Subcutaneous adipose tissue (tissue), 4 donors: ENCODE measurements around the gene SCARB1. TPM values are rescaled to one million over a fixed set of nuclear protein-coding genes. Genes with fewer than 3 reads are reported as not detected.

ENCODE experiments used
- total RNA-seq, 4 donors: library from RNA; depleted of rRNA; stranded (reverse); fragments of >200 nt; gene quantifications; one replicate each; pipeline ENCODE4 v1.1.0, GENCODE V29; 2016
- TF ChIP-seq, protein P1 (sequence below): fragments of 450-650 bp; IDR thresholded peaks from one replicate; pipeline ENCODE4 v1.5.1; 2016; ENCODE audit warnings: low read depth, mild to moderate bottlenecking, control low read depth, antibody characterized with exemption, moderate library complexity

SCARB1 gene, protein sequence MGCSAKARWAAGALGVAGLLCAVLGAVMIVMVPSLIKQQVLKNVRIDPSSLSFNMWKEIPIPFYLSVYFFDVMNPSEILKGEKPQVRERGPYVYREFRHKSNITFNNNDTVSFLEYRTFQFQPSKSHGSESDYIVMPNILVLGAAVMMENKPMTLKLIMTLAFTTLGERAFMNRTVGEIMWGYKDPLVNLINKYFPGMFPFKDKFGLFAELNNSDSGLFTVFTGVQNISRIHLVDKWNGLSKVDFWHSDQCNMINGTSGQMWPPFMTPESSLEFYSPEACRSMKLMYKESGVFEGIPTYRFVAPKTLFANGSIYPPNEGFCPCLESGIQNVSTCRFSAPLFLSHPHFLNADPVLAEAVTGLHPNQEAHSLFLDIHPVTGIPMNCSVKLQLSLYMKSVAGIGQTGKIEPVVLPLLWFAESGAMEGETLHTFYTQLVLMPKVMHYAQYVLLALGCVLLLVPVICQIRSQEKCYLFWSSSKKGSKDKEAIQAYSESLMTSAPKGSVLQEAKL
- 10 to 100 TPM; 26.6 to 58.6 (median 38.2) TPM for total RNA-seq

DNA sequence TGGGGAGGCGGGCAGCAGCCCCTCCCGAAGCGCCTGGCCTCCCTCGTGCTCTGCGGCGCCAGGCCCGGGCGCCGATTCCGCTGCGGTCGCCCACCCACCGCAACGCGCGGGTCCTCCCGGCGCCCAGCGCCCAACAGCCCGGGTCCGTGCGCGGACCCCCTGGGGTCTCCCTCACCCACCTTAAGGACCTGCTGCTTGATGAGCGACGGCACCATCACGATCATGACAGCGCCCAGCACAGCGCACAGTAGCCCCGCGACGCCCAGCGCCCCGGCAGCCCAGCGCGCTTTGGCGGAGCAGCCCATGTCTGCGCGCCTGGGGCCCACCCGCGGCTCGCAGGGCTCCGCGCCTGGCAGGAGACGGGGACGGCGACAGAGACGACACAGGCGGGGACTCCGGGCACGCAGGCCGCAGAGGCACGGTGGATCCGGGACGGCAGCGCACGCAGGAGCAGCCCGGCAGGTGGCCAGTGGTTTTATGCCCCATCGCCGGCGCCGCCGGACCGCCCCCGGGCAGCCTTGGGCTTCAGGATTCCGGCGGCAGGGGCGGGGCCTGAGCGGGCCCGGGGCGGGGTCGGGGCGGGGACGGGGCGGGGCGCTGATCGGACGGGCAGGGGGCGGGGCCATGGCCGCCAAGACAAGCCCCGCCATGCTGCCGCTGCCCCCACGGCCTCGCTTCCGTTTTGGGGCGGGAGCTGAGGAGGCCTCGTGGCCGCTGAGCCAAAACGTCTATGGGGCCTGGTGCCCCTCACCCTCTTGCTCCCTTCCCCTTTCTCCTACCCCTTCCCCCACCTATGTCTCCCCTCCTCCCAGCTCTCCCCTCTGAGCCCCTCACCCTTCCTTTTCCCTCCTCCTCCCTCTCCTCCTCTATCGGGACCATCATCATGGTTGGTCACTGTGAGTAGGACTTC is at the start of gene SCARB1:
TSS of gene SCARB1 (minus strand) at position 449 of the 910 bp plus-strand sequence. CDS start at position 305, 144 bp downstream.
- TF ChIP-seq, protein P1, sequence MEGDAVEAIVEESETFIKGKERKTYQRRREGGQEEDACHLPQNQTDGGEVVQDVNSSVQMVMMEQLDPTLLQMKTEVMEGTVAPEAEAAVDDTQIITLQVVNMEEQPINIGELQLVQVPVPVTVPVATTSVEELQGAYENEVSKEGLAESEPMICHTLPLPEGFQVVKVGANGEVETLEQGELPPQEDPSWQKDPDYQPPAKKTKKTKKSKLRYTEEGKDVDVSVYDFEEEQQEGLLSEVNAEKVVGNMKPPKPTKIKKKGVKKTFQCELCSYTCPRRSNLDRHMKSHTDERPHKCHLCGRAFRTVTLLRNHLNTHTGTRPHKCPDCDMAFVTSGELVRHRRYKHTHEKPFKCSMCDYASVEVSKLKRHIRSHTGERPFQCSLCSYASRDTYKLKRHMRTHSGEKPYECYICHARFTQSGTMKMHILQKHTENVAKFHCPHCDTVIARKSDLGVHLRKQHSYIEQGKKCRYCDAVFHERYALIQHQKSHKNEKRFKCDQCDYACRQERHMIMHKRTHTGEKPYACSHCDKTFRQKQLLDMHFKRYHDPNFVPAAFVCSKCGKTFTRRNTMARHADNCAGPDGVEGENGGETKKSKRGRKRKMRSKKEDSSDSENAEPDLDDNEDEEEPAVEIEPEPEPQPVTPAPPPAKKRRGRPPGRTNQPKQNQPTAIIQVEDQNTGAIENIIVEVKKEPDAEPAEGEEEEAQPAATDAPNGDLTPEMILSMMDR: no peak

DNA sequence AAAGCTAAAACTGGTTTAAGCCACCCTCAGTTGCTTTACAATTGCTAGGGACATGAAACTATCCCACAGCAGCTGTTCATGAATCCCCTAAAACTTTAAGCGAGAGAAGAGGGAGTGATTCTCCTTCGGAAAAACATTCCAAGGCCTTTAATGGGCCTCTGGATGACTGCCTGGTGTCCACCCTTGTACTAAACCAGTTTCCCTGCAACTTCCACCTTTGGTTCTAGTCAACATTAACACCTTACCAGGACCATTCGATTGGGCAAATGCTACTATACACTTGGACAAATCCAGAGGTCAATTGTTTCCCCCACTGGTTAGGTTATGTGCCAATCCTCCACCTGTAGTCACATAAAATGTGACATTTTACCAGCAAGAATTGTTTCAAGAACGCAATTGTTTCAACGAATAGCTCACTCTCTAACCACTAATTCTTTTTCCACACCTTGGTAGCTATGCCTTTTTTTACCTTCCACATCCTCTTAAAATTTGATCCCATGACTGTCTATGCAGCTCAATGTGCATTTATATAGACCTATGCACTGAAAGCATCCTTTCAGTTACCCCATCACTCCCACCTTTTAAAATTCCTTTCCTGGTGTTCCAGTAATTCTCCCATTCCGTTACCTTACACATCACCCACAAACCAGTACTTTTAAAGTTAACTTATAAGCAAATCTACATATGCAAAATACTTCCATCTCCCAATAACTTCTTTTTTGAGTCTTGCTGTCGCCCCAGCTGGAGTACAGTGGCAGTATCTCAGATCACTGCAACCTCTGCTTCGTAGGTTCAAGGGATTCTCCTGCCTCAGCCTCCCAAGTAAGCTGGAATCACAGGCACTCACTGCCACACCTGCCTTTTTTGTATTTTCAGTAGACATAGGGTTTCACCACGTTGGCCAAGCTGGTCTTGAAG is 47.2 kb upstream of the SCARB1 start:
- TF ChIP-seq, protein P1: no peak

DNA sequence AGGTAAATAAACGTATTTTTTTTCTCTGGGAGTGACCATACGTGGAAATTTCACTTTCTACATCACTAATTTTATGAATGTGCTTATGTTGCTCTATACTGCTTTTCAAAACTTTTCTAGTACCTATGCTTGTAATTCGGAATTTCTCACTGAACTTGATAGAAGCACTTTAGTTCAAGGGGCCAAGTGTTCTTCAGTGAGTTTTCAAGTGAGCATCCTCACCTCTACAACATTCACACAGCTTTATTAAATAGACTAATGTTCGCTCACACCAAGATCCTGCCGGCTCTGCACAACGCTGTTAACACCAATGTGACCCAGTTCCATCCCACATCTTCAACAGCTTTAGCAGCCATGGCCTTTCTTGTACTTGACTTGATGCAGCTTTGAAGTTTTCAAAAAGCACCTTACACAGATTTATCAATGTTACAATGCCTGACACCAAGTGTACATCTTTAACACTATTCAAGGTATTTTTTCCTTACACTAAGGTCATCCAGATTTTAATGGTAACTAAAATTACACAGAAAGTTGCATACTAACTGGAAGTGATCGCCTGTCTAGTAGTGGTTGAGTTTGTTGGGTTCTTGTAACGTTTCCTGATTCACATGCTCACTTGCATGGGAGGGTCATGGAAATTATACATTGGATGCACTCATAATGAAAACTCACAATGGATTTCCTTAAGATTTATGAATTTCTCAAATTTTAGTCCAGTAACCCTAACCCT is 46.3 kb upstream of the SCARB1 start:
- TF ChIP-seq, protein P1: no peak

DNA sequence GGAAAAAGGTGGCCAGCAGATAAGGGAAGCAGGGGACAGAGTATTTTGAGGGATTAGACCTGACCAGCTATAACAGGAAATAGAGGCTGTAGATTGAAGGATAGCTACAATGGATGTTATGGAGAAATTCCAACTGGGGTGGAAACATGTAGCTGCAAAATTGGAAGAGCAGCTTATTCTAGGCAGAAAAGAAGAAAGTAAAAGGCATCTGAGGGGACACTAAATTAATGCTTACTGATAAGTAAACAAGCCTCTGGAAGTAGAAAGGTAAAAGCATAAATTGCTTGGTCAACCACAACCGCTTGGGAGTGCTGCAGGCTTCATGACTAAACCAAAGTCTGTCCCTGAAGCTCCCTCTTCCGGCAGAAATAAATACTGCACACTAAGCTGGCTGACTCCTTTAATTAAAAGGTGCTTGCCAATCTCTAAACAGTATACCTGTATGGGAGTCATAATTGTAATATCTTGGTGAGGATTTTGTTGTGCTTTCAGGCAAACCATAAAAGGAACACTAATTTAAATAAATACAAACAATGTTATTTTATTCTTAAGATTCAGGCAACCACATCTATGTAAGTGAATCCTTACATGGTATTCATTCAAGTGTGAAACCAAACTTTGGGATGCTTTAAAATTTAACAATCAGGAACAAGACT is 43.1 kb upstream of the SCARB1 start:
- TF ChIP-seq, protein P1: no peak

DNA sequence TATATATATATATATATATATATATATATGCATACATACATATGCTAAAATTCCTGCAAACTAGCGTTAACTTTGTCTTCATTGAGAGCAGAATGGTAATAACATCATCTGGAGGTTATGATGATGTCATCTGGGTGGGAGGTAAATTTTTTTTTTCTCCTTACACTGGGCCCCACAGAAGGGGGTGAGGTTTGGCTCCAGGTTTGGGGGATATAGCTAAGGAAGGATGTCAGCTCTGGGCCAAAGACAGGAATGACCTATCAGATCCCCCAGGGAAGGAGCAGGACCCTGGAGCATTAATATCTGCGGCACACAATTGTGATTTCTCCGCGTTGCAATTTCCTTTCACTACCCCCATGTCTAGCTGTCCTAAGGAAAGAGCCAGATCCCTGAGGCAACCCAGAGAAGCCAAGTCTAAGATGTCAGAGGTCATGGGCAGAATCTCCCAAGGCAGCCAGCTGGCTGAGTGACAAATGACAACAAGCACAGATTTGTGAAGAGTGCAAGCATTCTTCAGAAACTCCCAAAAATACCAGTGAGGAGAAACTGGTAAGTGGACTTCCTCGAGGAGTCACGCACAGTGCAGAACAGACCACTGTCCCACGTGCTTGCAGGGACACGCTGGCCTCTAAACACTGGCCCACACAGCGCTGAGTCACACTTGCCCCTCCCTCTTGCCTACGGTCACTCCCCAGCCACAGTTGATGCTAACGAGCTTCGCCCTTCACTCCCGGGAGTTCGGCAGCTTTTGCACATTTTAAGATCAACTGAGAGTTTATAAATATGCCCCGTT is 40.8 kb upstream of the SCARB1 start:
- TF ChIP-seq, protein P1: no peak
